HG02981 (cell line): Measurements from ENCODE around the gene MGLL.

Source experiments
- ATAC-seq: cut with Tn5 transposase; IDR thresholded peaks from one replicate; pipeline ENCODE4 v1.9.1; 2021; ENCODE audit warnings: mild to moderate bottlenecking, moderate library complexity; ENCODE audit not compliant: unreplicated experiment

MGLL gene

DNA sequence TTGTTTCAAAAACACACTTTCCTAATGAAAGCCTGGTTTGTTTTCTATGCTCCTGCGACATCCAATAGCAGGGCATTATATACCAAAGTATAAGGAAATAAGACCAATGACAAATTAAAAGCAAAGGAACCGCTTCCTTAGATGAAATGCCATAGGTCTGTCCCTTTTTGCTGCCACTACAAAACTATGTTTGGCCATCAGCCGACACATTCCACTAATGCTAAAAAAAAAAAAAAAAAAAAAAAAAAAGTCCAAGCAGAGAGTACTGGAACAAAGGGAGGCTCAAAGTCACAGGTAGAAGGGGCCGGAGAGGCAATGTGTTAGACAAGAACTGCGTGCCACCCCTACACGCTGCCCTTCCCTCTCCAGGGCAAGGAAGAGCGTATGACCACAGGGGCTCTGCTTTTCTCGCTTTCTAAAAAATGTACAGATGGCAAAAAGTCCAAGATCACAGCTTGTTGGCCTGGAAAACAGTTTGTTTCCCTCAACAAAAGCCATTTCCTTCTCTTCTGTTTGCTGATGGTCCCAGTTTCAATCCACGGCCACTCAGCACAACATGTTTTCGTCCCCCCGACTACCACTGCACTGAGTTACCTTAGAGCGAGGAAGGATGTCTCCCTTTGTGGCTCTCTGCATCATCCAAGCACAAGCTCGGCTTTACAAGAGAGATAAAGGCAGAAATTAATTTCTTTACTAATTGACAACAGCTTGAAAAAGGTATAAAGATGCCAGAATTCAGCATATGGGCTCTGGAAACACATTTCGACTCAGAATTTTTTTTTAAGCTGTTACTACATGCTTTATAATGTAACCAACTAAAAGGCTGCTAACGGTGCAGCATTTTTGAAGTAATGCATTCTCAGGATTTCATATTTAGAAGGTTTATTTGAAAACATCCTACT lies 78.7 kb downstream of the MGLL start:
- ATAC-seq, result no peak

DNA sequence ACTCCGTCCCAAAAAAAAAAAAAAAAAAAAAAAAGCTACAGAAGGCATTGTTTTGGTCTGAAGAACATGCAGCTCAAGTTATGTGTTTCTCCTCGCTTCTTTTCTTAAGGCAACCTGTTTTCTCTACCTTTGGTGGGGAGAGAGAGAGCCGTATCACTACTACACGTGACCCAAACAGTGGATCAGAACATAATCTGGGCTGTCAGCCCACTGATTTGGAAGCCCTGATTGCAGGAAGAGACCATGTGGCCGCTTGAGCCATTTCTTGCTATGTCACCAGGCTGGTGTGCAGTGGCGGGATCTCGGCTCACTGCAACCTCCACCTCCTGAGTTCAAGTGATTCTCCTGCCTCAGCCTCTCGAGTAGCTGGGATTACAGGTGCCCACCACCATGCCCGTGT lies 79.7 kb downstream of the MGLL start:
- ATAC-seq, result no peak

DNA sequence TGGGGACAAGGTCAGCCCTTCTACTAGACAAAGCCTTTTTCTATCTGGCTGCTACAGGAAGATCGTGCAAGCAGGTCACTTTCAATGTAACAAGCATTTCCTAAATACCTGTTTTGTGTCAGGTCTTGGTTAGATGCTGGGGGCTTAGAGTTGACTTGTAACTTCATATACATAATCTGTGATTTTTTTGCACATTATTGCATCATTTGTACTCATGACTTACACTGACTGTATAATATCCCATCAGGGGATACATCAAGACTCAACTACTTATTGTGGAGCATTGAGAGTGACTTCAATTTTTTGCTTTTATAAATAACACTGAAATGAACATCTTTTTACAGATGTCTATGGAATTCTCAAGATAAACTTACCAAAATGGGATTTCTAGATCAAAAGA lies 80.6 kb downstream of the MGLL start:
- no peak for ATAC-seq

DNA sequence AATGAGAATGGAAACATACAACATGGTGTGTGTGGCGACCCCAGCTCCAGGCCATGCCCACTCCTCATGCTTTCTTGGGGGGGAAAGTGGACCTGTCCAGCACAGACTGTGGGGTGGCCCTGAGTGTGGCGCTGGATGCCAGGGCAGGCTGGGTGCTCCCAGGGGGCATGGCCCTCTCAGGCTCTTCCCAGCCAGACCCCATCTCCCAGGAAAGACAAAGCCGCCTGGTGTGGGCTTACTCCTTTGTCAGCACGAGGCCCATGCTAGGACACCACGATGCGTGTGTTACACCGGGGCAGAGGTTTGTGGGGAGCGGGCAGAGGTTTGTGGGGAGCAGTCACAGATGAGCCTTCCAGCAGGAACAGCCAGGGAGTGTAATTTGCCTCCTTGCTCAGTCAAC lies 81.1 kb downstream of the MGLL start:
- no peak for ATAC-seq

DNA sequence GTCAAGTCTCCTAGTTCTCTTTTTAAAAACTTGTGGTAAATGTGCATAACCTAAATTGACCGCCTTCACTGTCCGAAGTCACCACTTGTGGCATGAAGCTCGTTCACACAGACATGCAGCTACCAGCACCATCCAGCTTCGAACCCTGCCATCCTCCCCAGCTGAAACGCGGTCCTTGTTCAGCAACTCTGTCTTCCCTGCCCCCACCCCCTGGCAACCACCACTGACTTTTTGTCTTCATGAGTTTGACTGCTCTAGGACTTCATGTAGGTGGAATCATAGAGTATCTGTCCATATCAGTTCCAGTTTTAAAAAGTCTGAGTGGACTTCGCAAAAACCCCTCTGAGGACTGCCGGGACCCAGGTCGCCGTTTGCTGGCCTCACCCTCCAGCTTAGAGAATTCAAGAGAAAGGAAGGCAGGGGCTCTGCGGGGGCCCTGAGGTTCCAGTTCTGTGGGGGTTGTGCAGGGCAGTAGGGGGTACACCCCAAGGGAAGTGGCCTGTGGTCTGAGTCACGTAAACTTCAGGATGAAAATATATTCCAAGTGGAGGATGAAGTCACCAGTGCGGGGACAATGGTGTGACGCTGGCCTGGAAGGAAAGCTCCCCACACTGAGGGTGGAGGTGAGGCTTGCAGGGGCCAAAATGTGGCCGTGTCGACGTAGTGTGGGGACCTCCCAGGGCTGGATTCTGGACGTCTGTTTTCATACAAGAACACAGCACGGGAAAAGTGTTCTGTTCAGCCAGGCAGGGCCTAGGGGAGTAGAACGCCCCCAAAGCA lies 82.0 kb downstream of the MGLL start:
- no peak for ATAC-seq

DNA sequence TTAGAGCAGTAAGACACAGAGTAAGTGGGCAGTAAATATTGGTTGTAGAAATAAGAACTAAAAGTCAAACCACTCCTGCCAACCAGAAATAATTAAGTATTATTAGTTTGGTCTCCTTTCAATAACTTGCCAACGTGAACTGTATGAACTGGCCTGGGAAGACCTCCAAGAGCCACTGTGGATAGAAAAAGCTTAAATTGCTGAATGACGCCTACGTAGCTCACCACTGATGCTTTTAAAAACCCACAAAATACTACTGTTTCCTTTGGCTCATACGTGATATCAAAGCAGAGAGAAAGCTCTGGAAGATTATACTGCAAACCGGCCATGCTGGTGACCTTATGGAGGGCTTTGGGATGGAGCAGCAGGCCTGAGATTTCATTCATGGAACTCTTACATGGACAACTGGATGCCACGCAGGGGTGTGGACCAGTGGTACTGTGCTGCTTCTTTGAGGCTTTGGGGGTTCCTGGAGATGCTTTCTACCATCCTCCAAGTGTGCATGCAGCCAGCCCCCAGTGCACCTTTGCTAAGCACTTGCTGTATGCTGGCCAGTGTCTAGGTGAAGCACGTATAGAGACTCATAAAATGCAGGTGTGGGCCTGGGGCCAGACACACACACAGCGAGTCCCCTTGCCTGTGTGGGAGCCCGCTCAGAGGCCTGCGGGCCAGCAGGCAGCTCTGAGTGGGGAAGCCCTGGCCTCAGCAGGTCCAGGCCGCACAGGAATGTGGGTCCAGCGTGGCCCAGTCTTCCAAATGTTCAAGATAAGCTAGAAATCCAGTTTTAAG lies 82.8 kb downstream of the MGLL start:
- ATAC-seq, result no peak

DNA sequence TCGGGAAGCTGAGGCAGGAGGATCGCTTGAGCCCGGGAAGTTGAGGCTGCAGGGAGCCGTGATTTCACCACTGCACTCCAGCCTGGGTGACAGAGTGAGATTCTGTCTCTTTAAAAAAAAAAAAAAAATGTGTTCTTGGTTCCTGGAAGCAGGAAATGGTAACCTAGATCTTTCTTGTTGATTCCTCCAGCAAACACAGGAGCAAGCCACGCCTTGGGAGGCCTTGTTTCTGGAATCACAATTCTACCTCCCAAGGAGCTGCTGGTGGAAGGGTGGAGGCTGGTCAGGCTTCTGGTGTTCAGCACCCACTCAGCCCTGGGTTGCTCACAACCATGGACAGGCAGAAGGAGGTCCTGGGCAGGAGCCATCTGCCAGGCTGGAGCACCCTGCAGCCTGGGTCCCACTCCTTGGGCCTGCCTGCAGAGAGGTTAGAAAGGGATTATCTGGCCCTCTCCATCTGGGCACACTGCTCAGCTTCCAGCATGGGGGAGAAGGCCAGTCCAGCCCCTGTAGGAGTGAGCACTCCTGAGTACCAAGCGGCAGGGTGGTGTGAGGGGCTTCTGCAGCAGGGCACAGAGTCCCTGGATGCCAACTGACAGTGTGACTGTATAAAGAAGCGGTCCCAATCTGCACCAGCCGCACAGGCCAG lies 84.0 kb downstream of the MGLL start:
- no peak for ATAC-seq

DNA sequence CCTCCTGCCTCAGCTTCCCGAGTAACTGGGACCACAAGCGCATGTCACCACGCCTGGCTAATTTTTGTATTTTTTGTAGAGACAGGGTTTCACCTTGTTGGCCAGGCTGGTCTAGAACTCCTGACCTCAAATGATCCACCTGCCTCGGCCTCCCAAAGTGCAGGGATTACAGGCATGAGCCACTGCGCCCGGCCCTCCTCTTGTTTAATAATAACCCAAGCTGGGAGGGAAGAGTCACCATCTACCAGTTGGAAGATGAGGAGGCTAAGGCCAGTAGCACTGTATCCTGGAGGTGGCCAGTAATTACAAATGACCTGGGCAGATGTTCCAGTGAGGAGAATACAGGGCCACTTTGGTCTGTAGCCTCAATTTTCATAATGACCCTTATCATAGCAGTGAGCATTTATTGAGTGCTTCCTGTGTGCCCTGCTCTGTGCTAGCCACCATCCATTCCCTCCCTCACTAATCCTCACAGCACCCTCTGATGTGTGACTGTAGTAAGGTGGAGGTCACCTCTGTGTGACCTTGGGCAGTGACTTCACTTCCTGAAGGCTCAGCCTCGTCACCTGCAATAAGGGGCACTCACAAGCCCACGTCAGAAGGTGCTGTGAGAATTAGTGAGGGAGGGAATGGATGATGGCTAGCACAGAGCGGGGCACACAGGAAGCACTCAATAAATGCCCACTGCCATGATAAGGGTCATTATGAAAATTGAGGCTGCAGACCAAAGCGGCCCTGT lies 85.3 kb downstream of the MGLL start:
- ATAC-seq, result no peak

DNA sequence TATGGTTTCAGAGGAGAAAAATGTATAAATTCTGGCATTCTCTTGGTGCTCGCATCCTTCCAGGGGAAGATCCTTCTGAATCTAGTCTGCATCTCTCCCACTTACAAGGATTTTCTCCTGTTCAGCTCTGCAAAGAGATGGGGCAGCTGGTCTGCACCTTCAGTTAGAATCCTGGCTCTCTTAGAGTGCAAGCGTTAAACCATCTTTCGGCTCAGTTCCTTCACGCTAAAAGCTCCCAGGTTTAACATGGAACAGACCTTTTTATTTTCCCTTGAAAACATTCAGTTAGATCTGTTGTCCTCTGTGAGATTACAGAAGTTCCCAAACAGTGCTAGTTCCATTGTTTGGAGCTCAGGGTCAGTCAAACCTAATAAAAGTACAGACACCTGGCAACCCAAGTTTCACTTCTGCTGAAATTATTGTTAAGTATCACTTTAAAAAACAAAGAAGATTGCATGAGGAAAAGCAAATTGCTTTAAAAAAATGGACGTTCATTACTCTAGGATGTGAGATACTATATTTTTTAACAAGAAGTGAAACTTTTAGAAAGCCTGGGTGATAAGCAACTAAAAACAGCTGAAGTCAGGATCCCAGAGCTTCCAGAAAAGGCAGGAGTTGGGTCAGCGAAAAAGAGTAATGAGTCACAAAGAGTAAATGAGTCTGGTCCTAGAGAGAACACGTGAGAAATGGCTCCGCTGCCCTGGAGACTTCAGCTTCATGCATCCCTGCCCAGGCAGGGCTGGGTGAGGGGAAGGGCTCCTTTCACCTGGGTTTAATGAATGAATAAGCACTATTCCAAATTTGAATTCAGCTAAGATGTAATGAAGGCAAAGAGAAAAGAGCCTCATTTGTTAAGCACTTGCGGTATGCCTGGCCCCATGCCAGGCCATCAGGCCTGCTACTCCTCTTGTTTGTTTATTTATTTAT lies 86.3 kb downstream of the MGLL start:
- peak; percentile 70 for ATAC-seq

DNA sequence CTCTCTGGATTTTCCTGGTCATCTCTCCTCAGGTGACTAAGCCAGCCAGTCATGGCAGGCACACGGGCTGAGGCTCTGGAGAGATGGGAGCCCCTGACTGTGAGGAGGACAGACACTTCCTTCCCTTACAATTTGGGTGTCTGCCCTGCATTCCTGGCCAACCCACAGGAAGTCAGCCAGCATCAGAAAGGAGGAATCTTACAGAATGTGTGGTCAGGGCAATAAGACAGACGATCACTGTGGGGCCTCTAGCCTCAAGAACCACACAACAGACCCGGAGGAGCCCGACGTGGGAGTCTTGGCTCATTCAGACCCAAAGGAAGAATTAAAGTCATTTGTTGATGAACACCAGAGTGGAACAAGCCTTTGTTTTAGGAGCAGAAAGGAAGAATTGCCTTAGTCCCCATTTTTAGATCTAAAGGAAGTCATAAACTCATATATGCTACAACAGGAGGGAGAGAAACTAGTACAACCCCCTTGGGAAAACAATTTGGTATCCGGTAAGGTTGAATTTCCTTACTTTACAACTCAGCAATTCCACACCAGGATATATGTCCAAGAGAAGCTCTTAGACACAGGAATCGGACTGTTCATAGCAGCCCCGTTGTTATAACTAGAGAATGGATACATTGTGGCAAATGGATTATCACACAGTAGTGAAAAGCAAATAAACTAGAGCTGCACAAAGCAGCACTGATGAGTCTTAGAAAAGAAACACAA lies 87.4 kb downstream of the MGLL start:
- no peak for ATAC-seq

DNA sequence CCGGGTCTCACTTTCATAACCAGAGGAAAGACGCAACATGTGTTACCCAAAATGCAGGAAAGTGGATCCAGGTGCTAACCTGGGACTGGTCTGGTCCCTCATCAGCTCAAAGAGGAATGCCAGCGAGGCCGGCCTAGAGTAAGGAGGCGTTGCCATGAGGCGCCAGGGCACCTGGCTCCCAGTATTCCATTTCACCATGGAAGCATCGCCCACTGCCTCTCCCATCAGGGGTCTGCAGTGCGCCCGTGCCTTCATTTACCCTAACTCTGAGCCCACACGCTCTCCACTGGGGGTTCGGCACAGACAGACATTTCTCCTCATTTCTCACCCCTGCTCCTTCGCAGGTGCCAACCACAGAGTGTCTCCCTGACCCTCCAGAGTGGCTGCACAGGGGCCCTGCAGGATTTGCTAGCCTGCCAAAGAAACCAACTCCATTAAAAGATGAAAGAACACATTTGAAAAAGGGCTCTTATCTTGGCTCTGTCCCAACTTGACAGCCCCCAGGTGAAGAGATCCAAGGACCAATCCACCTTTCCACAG lies 88.1 kb downstream of the MGLL start:
- no peak for ATAC-seq

DNA sequence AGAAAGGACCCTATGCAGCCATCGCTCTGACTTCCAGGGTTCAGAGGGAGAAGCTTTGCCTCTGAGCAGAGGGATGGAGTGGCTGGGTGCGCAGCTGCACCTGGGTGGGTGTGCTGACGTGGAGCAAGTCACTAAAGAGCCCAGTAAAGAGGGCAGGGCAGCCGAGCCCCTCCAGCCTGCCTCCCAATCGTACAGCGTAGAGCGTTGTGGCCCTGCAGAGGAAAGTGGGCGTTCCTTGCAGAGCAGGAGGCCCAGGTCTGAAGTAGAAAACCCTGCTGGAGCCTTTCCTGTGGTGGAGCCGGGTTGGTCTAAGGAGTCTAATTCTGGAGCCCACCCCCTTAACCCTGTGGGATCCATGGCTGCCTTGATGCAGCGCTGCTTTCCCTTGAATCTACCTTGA lies 88.5 kb downstream of the MGLL start:
- no peak for ATAC-seq

DNA sequence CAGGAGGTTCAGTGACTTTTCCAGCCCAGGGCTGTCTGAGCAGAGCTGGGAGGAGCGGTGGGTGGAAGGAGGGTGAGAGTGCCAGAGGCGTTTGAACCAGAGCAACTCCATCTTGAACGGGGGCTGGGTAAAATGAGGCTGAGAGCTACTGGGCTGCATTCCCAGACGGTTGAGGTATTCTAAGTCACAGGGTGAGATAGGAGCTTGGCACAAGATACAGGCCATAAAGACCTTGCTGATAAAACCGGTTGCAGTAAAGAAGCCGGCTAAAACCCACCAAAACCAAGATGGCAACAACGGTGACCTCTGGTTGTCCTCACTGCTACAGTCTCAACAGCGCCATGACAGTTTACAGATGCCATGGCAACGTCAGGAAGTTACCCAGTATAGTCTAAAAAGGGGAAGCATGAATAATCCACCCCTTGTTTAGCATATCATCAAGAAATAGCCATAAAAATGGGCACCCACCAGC lies 89.4 kb downstream of the MGLL start:
- ATAC-seq, result no peak

DNA sequence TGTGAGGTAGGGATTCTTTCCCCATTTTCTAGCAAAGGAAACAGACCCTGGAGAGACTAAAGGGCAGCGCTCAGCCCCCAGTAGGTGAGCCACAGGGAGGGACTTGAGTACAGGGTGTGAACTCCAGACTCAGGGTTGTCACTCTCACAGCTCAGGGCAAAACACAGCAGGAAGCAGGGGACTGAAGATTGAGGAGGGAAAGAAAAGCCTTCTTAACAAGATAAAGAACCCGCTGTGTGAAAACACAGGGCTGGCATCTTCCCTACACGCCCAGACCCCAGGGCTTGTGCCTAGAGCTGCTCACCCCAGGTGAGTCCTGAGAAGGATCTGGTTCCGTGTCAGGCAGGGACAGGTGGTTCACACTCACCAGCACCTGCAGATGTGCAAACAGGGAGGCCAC lies 90.0 kb downstream of the MGLL start:
- no peak for ATAC-seq

DNA sequence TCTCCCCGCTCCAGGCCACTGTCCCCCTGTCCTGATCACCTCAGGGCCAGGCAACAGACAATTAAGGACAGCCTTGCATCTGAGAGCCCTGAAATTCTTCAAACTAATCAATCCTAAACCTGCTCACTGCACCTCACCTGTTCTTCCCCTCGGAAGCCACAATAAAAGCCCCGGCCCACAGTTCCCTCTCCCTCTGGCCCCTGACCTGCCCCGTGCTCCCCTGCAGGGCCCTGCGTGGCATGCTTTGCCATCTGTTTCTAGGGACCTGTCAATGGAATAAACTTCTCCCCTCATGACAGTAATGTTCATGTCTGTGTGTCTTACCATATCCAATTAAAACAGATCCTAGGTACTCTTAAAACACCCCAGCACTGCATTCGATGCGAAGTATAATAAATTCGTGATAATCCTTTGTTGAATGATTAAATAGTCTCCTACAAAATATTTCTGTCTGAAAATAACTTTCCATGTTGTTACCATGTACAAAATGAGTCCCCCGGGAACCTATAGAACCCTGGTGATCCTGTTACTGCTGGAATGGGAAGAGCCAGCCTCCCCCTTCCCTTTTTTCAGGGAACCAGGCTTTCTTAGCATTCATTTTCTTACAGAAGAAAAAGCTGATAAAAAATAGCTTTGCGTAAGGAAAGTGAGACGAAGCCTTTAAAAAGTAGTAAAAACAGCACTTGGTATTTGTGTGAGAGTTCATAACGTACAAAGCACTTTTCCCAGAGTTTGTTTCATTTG lies 90.6 kb downstream of the MGLL start:
- ATAC-seq, result no peak

DNA sequence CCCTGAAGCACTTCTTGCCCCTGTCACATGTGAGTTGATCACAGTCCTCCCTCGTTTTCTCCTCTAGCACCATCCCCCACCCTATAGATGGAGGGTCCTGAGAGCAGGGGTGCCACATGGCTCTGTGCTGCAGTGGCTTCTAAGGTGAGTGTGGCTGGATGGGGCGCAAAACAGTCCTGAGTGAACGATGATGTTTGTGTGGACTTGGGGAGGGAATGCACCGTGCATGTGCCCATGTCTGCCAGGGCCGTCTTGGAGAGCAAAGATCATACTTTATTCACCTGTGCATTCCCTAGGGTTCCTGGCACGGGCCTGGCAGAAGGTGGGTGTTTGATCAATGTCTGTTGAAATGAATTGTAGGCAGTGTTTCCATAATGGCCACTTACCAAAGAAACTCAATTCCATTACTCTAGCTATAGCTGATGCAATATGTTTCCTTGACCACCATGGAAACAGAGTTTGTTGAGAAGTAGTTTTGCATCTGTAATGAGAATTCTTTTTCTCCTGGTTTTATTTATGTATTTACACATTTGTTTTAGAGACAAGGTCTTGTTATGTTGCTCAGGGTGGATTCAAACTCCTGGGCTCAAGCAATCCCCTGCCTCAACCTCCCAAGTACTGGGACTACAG lies 91.5 kb downstream of the MGLL start:
- ATAC-seq, result no peak

DNA sequence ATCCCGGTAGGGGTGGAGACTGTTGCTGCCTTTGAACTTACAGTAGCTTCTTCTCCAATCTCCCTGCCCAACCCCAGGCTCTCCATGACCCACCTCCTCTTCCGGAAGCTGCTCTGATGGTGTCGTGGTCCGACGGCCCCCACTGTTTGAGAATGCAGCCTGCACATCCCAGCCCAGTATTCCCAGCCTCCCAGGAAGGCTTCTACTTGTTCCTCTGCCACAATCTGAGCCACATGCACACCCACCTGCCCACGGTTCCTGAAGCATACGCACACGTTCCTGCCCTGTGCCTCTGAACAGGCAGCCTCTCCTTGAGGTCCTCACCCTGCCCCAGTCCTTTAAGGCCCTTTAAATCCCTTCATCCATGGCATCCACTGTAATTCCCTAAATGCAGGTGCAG lies 92.1 kb downstream of the MGLL start:
- ATAC-seq, result no peak
